NCI-H2196 (cell line): ENCODE data around the gene G3BP2.
A peak's percentile ranks its signal among the peaks of the same experiment; 100 is the strongest.

Experiments
- DNase-seq: peaks from one replicate; lab custom pipeline; 2025; ENCODE audit not compliant: unreplicated experiment; lab: John Stamatoyannopoulos, UW

The G3BP2 gene

GRCh38 chr4:75643651-75644050, 29.6 kb downstream of the G3BP2 start:
- no peak for DNase-seq

GRCh38 chr4:75639124-75639695, 34.0 kb downstream of the G3BP2 start:
- DNase-seq, result no peak

GRCh38 chr4:75637827-75638226, 35.4 kb downstream of the G3BP2 start:
- no peak for DNase-seq

- no peak for DNase-seq
These were observed 36.0 kb downstream of the G3BP2 start for GRCh38 chr4:75637176-75637575.

GRCh38 chr4:75634951-75635350, 38.3 kb downstream of the G3BP2 start:
- no peak for DNase-seq

- DNase-seq, result no peak
These were observed 38.9 kb downstream of the G3BP2 start for GRCh38 chr4:75634281-75634680.

GRCh38 chr4:75633846-75634245, 39.4 kb downstream of the G3BP2 start:
- DNase-seq, result no peak

- no peak for DNase-seq
These were observed 42.3 kb downstream of the G3BP2 start for GRCh38 chr4:75630937-75631329.

GRCh38 chr4:75630174-75630936, 42.9 kb downstream of the G3BP2 start, which contains the start of gene CDKL2:
CDKL2 (minus strand) TSS chr4:75630528; CDS start chr4:75625988, 4,540 bp downstream.
- DNase-seq, result peak; percentile 84

GRCh38 chr4:75629239-75629638, 44.0 kb downstream of the G3BP2 start:
- DNase-seq, result no peak

- DNase-seq, result no peak
These were observed 50.2 kb downstream of the G3BP2 start for GRCh38 chr4:75623026-75623425.

GRCh38 chr4:75621715-75622114, 51.5 kb downstream of the G3BP2 start:
- no peak for DNase-seq

- DNase-seq, result no peak
These were observed 60.9 kb downstream of the G3BP2 start for GRCh38 chr4:75612306-75612705.

- no peak for DNase-seq
These were observed 67.3 kb downstream of the G3BP2 start for GRCh38 chr4:75605928-75606327.

GRCh38 chr4:75599647-75600046, 73.6 kb downstream of the G3BP2 start:
- no peak for DNase-seq

- DNase-seq, result no peak
These were observed 74.8 kb downstream of the G3BP2 start for GRCh38 chr4:75598390-75598789.

- DNase-seq, result no peak
These were observed 77.2 kb downstream of the G3BP2 start for GRCh38 chr4:75596061-75596460.

- no peak for DNase-seq
These were observed 79.8 kb downstream of the G3BP2 start for GRCh38 chr4:75593393-75593792.
